Mucosa of gallbladder (tissue), 1 donor: ENCODE results near the gene ATP8A2. TPM values are rescaled to one million over a fixed set of nuclear protein-coding genes. Genes with fewer than 3 reads are reported as not detected.
"Not testable (repeated sequence)": the region's sequence is repeated elsewhere in the genome, so short reads cannot be mapped to it uniquely, and the experiment has no call there.

Source experiments
- DNase-seq: peaks from one replicate; pipeline ENCODE4 v3.0.0-alpha.2; 2020; ENCODE audit warnings: low spot score
- total RNA-seq: library from RNA; stranded (reverse); gene quantifications from one replicate; pipeline ENCODE4 v1.2.1, GENCODE V29; 2021
- donor health status: DM: no; HTN: no; CAD: no.

The ATP8A2 gene
- total RNA-seq, 1 donor from 2014 or later, result 0.29 TPM

DNA sequence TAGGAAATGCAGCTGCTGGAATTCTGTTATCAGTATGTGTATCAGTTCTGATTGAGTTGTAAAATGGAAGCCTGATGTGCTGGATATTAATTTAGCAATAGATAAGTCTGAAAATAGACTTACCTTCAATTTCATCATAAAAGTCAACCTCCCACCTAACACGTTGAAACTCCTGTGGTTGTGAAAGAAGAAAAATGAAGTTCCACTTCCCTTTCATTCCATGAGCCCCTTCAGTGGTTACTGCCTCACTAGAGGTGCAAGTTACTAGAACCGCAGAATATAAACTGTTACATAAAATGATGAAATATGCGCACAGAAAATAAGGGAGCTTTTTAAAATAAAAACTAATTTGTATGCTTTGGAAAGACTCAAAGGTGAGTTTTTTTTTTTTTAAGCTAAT lies 430.8 kb downstream of the ATP8A2 start:
- DNase-seq, result no peak

GRCh38 chr13:25803641-25804040 lies 431.9 kb downstream of the ATP8A2 start:
- DNase-seq, result no peak

DNA sequence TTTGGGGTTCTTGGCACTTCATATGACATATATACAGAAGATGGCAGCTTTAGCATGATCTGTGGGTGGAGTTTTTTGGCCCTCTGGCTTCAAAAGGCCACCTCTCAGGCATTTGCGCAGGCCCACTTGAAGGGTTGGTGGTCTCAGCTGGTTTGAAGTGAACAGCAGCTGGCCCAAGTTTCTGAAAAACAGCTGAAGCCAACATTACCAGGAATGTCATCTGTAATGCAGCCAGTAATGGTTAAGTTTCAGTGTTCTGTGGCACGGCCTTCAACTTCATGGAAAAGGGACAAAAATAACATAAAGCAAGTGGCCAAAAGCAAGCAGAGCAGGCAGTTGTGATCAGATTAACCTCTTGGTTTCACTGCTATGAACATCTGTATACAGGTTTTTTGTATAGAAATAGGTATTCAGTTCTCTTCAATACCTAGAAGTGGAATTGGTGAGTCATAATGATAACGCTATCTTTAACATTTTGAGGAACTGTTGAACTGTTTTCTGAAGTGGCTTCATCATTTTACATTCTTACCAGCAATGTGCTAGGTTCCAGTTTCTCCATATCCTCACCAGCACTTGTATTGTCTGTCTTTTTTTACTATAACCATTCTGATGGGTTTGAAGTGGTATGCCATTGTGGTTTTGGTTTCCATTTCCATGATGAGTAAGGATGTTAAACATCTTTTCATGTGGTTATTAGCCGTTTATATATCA lies 434.6 kb downstream of the ATP8A2 start:
- no peak for DNase-seq

- DNase-seq, result no peak
These were observed 435.8 kb downstream of the ATP8A2 start for GRCh38 chr13:25807562-25807961.

DNA sequence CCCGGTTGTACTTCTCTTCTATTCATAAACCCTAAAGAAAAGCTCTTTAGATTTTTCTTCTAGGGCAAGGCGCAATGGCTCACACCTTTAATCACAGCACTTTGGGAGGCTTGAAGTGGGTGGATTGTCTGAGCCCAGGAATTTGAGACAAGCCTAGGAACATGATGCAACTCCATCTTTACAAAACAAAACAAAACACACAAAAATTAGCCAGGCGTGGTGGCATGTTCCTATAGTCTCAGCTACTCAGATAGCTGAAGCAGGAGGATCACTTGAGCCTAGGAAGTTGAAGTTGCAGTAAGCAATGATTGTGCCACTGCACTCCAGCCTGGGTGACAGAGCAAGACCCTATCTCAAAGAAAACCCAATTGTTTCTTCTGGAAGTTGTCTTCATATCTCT lies 439.7 kb downstream of the ATP8A2 start:
- DNase-seq, result no peak

GRCh38 chr13:25816239-25816638 lies 444.5 kb downstream of the ATP8A2 start:
- DNase-seq, result no peak

DNA sequence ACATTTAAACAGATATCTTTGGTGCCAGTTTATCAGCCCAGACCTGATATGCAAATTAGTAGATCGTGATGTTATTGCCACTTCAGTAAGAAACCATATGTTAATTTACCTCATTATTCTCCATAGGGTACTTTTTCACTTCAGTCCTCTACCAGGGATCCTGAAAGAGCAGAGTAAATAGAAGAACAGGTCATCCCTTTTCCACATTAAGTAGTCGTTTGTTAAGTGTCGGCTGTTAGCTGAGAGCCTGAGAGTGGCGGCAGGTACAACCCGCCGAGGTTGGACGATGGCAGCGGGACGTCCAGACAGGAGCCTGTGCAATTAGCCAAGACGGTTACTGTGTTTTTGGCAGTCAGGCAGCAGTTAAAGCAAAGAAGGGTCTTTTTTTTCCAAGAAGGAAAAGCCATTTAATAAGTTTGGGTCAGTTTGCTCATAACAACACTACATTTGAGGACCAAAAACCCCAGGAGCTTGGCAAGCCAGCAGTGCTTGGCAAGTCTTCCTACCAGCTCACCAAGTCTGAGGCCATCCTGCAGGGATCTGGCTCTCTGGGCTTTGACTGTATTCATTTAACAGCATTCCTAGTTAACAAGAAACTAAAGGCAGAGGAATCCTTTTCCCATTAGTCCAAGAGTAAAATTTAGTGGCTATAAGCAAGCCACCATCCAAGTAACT lies 448.2 kb downstream of the ATP8A2 start:
- DNase-seq, result no peak

DNA sequence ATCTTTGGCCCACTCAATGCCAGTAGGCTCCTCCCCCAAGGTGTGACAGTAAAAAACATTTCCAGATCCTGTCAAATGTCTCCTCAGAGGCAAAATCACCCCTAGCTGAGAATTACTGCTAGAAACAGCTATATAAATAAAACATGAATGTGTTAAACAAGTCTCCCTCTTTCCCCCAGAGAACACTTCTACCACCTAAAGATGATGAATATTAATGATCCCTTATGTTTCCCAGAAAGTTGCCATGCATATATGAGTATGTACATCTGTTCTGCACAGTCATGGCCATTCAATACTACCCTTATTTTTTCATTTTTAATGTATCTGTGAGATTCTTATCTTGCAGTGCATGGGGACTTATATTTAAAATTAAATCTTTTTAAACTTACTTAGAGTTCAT lies 450.0 kb downstream of the ATP8A2 start:
- DNase-seq, result no peak

DNA sequence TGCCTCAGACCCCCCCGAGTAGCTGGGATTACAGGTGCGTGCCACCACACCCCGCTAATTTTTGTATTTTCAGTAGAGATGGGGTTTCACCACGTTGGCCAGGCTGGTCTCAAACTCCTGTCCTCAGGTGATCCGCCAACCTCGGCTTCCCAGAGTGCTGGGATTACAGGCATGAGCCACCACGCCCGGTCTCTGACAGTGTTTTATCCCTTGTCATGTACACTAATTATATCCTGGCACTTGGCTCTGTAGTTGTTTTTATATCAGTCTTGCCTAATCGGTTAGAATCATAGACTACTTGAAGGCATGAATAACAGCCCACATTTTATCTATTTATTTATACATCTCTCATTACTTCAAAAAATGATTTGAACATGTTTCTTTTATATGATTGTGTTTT lies 455.4 kb downstream of the ATP8A2 start:
- not testable (repeated sequence) for DNase-seq

GRCh38 chr13:25827831-25828465 lies 456.2 kb downstream of the ATP8A2 start:
- DNase-seq, result no peak

- DNase-seq, result no peak
These were observed 462.0 kb downstream of the ATP8A2 start for GRCh38 chr13:25833761-25834160.

GRCh38 chr13:25836574-25837336 lies 465.0 kb downstream of the ATP8A2 start:
- DNase-seq, result no peak

GRCh38 chr13:25839371-25839770 lies 467.6 kb downstream of the ATP8A2 start:
- DNase-seq, result no peak

- DNase-seq, result no peak
These were observed 468.5 kb downstream of the ATP8A2 start for GRCh38 chr13:25840261-25840660.

DNA sequence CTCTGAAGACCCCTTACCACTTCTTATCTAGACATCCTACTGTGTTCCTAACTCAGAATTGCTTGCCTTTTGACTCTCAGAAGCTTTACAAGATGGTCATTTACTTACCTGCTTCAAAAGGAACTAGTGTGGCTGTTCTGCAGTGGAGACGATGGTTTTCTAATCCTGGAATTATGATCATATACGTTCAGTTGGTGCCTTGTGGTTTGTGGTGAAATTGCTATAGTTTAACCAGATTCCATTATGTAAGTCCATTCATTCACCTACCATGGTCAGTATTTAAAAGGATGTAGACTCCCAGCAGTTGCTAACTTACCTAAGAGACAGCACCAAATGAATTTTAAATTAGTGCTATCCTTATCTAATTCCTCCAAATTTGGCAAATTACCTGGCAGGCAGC lies 469.2 kb downstream of the ATP8A2 start:
- DNase-seq, result no peak

DNA sequence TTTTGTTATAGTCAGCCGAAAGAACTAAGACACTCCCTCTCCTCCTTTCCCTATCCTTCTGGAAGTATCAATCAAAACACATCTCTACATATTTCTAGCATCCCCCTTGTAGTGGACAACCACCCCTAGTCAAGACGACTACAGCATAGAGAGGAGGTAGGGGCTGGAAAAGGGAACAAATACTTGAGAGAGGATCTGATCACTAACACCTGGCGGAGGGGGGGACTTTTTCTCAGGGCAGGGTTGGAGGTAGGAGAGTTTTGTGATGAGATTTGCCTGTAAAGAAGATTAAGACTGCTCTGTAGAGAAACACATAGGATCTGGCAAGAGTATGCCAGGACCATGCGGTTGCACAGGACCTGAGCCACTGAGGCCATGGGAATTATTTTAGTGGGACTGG lies 471.9 kb downstream of the ATP8A2 start:
- DNase-seq, result no peak

GRCh38 chr13:25844559-25845434 lies 473.0 kb downstream of the ATP8A2 start:
- DNase-seq, result no peak

GRCh38 chr13:25846222-25846984 lies 474.6 kb downstream of the ATP8A2 start:
- DNase-seq, result no peak

DNA sequence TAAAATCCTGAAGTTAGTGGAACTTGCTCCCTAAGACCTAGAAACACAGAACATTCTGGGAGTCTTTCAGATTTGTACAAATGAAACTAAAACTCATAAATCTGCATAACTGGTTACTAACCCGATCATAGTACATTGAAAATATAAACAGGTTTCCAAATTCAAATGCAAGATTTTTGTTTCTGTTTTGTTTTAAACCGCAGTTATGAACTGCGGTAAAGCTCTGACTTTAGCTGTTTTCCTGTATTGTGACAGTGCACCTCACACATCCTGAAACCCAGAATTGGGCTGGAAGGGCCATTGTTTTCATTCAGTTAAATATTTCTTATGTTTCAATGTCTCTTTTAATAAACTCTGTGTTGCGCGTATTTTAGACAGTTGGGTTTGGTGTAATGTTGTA lies 475.4 kb downstream of the ATP8A2 start:
- DNase-seq, result no peak
